Activated T-cell treated with anti-CD3 and anti-CD28 coated beads, Interleukin-2, amount 50 U/mL, for 1 hour (primary cell): ENCODE results near the gene SLAMF1.
"Not testable (repeated sequence)": the region's sequence is repeated elsewhere in the genome, so short reads cannot be mapped to it uniquely, and the experiment has no call there.

Source experiments
- DNase-seq: peaks from one replicate; pipeline ENCODE4 v3.0.0-alpha.2; 2020

SLAMF1 gene

GRCh38 chr1:160638540-160638857 is 8.3 kb downstream of the SLAMF1 start:
- DNase-seq, result no peak

DNA sequence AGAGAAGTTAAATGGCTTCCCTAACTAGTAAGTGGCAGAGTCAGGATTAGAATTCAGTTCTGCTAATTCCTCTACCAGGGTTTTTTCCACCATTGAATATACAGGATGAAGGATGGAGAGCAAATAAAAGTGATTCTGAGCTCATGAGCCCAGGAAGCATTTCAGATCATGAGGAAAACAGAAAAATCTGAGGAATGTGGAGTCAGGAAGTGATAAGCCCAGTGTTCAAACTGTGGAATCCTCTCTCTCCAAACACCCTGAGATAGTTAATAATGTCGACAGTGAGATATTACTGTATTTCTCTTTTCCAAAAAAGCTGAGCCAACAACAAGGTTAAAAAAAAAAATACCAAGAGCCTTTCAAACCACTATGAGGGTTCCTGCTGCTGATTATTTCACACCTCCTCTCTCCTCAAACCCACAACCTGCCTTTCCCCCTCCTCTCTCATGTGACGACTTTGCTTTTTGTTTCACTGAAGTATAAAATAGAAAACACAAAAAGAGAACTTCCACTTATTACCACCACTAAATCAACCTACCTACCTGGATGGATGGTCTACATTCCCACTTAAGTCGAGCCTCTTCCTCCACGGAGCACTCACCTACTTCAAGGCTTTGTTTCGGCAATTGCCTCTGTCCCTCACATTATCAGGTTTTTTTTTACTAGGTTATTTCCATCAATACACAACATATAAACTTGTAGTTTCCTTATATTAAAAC is 8.9 kb downstream of the SLAMF1 start:
- no peak for DNase-seq

GRCh38 chr1:160637065-160637464 is 9.8 kb downstream of the SLAMF1 start:
- DNase-seq, result no peak

- no peak for DNase-seq
Measured at GRCh38 chr1:160636547-160636946, 10.3 kb downstream of the SLAMF1 start.

- no peak for DNase-seq
Measured at GRCh38 chr1:160636076-160636475, 10.8 kb downstream of the SLAMF1 start.

DNA sequence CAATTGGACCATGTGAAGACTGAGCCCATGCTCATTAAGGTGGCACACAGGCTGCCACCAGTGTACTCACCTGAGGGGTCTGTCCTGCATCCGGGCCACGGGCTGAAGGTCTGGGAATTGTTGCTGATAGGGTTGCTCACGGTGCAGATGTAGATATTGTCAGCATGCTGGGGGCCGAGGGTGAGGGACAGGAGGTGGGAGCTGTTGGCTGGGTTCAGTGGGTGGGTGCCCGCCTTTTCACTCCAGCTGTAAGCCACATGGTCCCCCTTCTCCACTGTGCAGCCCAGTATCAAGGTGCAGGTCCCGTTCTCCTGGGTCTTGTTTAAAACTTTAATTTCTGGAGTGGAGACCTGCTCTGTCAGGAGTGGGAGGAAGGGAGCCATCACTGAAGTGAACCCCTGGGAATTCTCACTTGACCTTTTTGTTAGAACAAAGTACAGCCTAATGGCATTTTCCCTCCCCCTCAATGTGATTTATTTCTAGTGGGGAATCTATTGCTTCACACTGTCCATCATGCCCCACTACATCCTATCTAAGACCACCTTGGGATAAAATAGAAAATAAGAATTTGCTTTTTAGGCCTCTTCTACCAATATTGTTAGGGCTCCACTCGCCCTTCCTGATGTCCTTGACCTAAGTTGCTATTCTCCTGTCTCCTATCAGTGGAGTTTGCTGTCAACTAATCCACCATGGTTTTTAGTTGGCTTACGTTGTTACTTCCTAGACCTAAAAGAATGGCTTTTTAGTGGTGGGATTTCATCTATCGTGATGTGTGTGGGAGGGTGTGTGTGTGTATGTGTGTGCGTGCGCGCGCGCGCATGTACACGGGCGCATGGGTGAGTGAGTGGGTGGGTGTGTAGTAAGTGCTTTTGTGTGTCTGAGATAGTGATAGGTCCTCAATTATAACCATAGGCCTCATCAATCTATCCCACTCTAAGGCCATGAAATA is 12.0 kb downstream of the SLAMF1 start:
- DNase-seq, result no peak

GRCh38 chr1:160633330-160633903 is 13.4 kb downstream of the SLAMF1 start:
- no peak for DNase-seq

GRCh38 chr1:160631983-160632625 is 14.7 kb downstream of the SLAMF1 start:
- DNase-seq, result no peak

DNA sequence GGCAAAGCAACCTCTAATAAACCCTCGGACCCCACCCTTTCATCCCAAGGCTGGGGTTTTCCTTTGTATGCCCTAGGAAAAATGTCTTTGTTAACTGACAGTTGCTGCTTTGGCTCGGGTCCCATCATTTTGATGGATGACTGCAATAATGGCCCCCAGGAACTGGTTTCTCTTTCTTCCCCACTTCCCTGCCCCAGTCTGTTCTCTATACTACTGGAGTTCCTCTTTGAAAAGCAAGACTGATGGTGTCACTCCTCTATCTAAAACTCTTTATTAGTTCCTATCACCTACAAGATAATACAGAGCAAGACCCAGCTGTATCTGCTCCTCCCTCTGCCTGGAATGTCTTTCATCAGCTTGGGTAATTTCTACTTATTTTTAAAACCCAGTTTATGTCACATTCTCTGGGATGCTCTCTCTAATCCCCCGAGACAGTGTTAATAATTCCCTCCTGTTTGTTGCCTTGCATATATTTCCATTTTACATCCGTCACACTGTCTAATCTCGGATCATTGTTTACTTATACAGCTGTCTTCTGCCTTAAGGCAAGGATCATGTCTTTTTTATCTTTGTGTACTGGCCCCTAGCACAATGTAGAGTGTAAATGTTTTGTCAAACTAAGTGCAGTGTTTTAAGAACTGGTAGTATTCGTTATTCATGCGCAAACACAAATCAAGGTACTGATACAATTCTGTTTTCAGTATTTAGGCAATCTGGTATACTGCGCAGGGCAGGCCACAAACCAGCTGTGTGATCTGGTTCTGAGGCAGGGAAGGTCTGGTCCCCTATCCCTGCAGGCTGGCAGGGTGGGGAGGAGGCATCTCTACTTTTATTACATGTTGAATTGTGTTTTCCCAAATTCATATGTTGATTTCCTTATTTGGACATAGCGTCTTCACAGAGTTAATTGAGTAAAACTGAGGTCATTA is 16.1 kb downstream of the SLAMF1 start:
- no peak for DNase-seq

DNA sequence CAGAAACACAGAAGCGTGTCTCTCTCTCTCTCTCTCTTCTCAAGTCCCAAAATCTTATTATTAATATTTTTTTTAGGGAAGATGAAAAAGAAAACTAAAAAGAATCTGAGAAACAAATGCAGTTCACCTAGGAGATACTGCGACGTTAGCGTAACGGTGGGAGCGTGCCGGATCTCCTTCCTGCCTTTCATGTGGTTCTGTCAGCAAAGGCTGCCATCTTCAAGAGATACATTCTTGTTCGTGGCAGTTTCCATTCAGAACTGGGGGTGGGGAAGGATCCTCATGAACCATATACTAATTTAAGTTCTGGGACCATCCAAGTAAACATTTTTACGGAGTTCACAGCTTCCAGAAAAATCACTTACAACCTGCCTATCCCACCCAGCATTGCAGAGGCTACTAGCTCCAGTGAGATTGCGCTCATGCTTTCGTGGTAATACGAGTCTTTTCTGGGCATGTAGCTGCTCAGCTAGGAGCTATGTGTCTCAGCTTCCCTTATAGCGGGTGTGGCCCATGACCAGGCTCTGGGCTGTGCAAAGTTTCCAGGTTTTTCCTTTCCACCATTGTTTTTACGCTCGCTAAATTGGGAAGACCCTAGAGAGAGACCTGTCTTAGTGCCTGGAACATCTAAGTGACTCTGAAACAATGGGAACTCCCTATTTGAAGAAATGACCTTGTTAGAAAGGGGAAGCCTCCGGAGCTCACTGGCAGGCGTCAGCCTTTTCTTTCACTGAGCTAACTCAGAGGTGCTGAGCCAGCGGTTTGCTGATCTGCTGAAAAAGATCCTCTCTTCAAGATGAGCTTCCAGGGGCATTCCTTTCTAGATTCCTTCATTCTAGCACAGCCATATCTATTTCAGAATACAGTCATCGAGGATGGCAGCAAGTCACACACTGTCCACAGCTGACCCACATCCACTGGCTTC is 17.3 kb downstream of the SLAMF1 start:
- peak; percentile 71 for DNase-seq

GRCh38 chr1:160628799-160629263 is 18.0 kb downstream of the SLAMF1 start:
- peak; percentile 58 for DNase-seq

DNA sequence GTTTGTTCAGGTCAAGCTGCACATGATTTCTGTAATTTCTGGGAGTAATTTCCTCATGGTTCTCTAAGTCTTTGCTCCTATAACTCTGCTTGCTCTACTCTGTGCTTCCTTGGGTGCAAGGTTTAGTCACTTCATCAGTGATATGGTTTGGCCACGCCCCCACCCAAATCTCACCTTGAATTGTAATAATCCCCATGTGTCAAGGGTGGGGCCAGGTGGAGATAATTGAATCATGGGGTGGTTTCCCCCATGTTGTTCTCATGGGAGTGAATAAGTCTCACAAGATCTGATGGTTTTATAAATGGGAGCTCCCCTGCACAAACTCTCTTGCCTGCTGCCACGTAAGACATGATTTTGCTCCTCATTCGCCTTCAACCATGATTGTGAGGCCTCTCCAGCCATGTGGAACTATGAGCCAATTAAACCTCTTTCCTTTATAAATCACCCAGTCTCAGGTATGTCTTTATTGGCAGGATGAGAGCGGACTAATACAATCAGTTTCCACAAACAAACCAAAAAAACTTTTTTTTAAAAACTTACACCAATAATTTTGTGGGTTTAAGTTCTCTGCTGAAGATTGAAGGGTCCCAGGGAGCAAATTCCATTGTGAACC is 19.1 kb downstream of the SLAMF1 start:
- DNase-seq, result not testable (repeated sequence)

DNA sequence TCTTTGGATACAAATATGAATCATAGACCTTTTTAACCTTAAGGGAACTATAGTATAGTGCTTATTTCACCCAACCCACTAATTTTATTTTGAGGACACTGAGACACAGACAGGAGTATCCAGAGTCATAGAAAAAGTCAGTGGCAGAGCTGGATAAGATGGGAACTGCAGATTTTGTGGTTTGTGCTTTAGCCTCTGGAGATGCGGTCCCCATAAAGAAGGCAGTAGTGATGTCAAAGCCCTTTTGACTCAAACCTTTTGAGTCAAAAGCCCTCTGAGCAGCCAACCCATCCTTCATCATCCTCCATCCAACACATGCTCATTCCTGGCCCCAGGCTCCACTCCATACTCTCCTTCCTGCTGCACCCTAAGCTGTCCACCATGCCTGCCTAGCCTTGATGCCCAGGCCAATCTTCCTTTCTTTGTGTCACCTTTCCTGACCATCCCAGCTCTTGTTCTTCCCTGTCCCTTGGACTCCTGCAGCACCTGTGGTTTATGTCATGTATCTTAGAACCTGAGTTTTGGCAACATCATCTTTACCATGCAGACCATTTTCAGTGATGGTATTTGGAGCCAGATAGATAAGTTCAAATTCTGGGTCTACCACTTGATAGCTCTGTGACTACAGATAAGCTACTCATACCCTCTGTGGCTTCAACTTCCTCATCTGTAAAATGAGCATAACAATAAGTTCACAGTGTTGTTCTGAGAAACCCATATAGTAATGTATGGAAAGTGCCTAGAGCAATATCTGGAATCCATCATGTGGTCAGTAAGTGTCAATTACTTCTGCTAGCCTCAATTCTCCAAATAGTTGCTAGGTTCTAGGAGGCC is 20.1 kb downstream of the SLAMF1 start:
- DNase-seq, result no peak

DNA sequence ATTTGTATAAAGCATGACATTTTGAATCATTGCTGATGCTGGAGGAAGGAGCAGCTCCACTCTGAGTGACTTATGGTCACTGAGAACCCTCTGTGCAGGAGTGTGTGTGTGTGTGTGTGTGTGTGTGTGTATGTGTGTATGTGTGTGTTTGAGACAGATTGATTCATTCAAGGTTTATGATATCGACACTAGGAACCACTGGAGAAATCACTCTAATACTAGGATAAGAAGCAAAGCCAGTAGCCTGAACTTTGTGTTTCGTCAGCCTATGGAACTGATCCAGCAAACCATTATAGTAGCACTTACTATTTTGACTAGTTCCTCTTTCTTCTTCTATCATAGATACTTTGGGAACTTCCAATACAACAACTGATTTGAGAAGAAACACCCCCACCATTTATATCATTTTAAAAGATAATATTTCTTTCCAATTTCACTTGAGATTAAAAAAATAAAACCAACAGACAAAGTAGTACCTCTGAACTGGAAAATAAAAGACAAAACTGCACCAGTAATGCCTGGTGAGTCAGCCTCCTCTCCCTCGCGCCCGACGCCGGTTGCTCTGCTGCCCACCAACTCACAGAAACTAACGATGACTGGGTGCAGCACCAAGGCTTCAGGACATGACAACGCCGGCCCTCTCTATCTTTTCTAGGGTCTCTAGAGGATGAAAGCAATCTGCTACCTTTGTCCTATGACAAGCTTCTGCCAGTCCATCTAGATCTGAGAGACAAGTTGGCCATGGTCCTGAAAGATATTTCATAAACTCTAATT is 20.9 kb downstream of the SLAMF1 start:
- DNase-seq, result peak; percentile 65

DNA sequence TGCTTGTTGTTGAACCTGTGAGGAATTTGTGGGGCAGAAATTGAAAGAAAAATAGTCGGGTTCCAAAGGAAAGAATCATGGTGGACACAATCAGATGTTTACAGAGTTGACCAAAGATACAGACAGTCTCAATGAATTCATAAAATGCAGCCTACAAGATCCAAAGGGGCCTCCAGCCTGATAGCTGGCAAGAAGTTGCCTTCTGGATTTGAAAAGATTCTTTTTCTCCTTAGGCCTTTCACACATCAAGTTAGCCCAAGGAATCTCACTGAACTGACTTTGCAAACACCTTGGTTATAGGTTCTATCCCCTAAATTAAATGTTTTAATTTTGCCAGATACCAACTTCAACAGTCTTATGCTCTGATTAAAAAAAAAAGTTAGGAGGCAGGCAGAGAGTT is 21.5 kb downstream of the SLAMF1 start:
- no peak for DNase-seq

GRCh38 chr1:160624464-160624863 is 22.4 kb downstream of the SLAMF1 start:
- DNase-seq, result no peak

DNA sequence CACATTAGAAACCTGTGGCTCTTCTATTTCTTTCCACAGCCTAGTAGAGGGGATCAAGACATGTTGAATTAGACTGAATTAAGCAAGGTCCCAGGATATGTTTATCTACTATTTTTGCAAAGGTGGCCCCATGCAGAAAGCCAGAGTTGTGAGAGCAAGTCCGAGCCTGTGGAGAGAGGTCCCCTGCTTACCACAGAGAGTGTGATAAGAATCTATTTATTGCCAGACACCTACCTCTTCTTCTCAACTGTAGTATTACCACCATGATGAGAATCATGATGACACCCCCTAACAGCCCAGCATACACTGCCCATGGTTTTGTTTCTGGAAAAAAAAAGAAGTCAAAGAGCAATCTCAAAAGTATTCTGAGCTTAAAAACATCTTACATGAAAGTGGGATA is 23.0 kb downstream of the SLAMF1 start:
- no peak for DNase-seq

- DNase-seq, result no peak
Measured at GRCh38 chr1:160623227-160623633, 23.6 kb downstream of the SLAMF1 start.
